Panc1 (cell line): Measurements from ENCODE around the gene ADAMTS10. TPM values are rescaled to one million over a fixed set of nuclear protein-coding genes. Genes with fewer than 3 reads are reported as not detected.
"Not testable (repeated sequence)": the region's sequence is repeated elsewhere in the genome, so short reads cannot be mapped to it uniquely, and the experiment has no call there.

Experiments
- ATAC-seq: fragments of 200-7000 bp; cut with Tn5 transposase; 2 replicates; pipeline ENCODE4 v1.9.1; 2020; ENCODE audit warnings: mild to moderate bottlenecking, moderate library complexity
- BruUV-seq: library from RNA; stranded (reverse); fragments of 400-500 nt; replicated peaks from 2 replicates; lab custom pipeline; 2021; lab: Mats Ljungman, UMichigan
- CTCF ChIA-PET: fragments of 300-600 bp; sonication (Branson Sonifier 250); formaldehyde crosslinking; loops from one replicate; lab custom pipeline; 2022; ENCODE audit warnings: antibody characterized with exemption; lab: Charles Lee
- POLR2A ChIA-PET: fragments of 300-600 bp; sonication (Branson Sonifier 250); formaldehyde crosslinking; loops from one replicate; lab custom pipeline; 2022; ENCODE audit warnings: antibody characterized with exemption; lab: Charles Lee
- DNase-seq: peaks from one replicate; pipeline ENCODE4 v3.0.0-alpha.2; 2010; ENCODE audit warnings: low read depth, low spot score
- H3K27ac ChIP-seq: 2 replicates; pipeline ENCODE4 v1.5.1; 2011; ENCODE audit warnings: mild to moderate bottlenecking, low read length, inconsistent platforms
- H3K27me3 ChIP-seq: fragments of 200-500 bp; sonication (Bioruptor generic); 2 replicates; pipeline ENCODE4 v1.6.0; 2014; ENCODE audit warnings: low read length, inconsistent platforms; ENCODE audit not compliant: control insufficient read depth, insufficient read depth
- H3K36me3 ChIP-seq: fragments of 200-500 bp; sonication (Bioruptor generic); 2 replicates; pipeline ENCODE4 v1.5.1; 2014; ENCODE audit warnings: inconsistent platforms, mild to moderate bottlenecking, low read length, moderate library complexity; ENCODE audit not compliant: control insufficient read depth, insufficient read depth
- H3K4me1 ChIP-seq: 2 replicates; pipeline ENCODE4 v1.5.1; 2011; ENCODE audit warnings: inconsistent platforms, mild to moderate bottlenecking, low read length, moderate library complexity; ENCODE audit not compliant: control insufficient read depth, insufficient read depth
- H3K4me3 ChIP-seq, 2 experiments: 2 replicates each; pipeline ENCODE4 v1.5.1; 2011 to 2012; ENCODE audit warnings: low read depth in 2 of 2, low read length in 2 of 2, mild to moderate bottlenecking in 2 of 2, inconsistent platforms in 1 of 2, moderate library complexity in 1 of 2
- H3K9me3 ChIP-seq: fragments of 200-500 bp; sonication (Bioruptor generic); 2 replicates; pipeline ENCODE4 v1.5.1; 2014; ENCODE audit warnings: low read depth, mild to moderate bottlenecking, inconsistent platforms, low read length, moderate library complexity; ENCODE audit not compliant: control insufficient read depth, insufficient read depth
- POLR2AphosphoS5 ChIP-seq: IDR thresholded peaks from 2 replicates; pipeline ENCODE4 v1.6.1; 2012; ENCODE audit warnings: mild to moderate bottlenecking, low read depth, low read length, moderate library complexity
- SIN3A ChIP-seq: IDR thresholded peaks from 2 replicates; pipeline ENCODE4 v1.6.1; 2012; ENCODE audit warnings: low read depth, mild to moderate bottlenecking, low read length, moderate library complexity, borderline replicate concordance; ENCODE audit not compliant: insufficient read depth
- TCF7L2 ChIP-seq: IDR thresholded peaks from 2 replicates; pipeline ENCODE4 v1.6.1; 2011; ENCODE audit warnings: mild to moderate bottlenecking, low read depth, low read length, inconsistent platforms
- in situ Hi-C: cut with HindIII; loops from 2 replicates; pipeline ENCODE4 v1.10.0; 2016; ENCODE audit warnings: low sequenced_read_pairs, low pct_unique_long_range_greater_than_20kb
- intact Hi-C: fragments of 100-400 bp; cut with micrococcal nuclease; formaldehyde crosslinking; loops from one replicate; pipeline ENCODE4 v1.10.0; 2022; ENCODE audit not compliant: unreplicated experiment
- total RNA-seq: library from RNA; stranded (reverse); gene quantifications from one replicate; pipeline ENCODE4 v1.2.1, GENCODE V29; 2021; ENCODE audit not compliant: unreplicated experiment
- TF ChIP-seq, protein P1 (sequence below): fragments of 450-650 bp; IDR thresholded peaks from 2 replicates; pipeline ENCODE4 v1.5.1; 2017; ENCODE audit warnings: mild to moderate bottlenecking
- TF ChIP-seq, protein P2 (sequence below), 2 experiments: IDR thresholded peaks; 2 replicates each; pipeline ENCODE4 v1.6.1; 2011 to 2012; ENCODE audit warnings: low read depth in 2 of 2, control low read depth in 1 of 2, low read length in 1 of 2, mild to moderate bottlenecking in 1 of 2, moderate library complexity in 1 of 2; ENCODE audit not compliant: insufficient read depth in 1 of 2

Gene ADAMTS10
- total RNA-seq, 1 experiment from 2014 or later, result 10.0 TPM

DNA sequence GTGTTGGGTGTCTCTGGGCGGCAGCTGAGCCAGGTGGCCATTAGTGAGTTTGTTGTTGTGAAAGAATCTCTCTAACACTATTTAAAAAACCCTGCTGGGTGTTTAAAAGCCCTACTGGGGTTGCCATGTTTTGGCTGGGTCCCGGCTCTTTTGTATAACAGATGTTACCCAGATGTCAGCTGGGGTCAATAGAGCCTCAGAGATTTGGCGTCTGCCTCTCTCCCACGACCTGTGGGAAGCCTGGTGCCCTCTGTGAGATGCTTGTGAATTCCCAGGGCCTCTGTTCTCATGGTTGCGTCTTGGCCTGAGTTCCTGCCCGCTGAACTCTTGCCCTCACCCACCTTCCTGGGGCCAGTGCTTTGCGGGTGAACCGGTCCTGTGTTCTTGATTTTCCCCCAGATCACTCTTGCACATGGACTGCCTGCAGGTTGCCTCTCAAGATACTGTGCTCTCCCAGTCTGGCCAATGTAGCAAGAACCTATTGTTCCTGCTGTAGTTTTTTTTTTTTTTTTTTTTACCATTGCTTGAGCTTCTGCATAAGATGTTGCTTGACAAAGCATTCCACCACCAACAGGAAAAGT, 29.4 kb upstream of the ADAMTS10 start:
- Histone ChIP-seq H3K27me3 (no peaks in the 10 kb centered on the region), H3K9me3 (no peaks in the 10 kb centered on the region), H3K4me3 (no peak overlapping the region), H3K27ac (no peak overlapping the region), H3K36me3 (no peaks in the 10 kb centered on the region), H3K4me1 (peaks cover 12% of the 10 kb centered on the region)
- ChIA-PET POLR2A (interaction anchor here (0.6 kb wide), 1 partner anchor 415 kb away, joined by 3 read pairs; no protein-coding TSS in a partner anchor), CTCF (interaction anchor here (0.6 kb wide), 1 partner anchor 23 kb away, joined by 3 read pairs; no protein-coding TSS in a partner anchor)
- TF ChIP-seq SIN3A (no peak), POLR2AphosphoS5 (no peak), TCF7L2 (no peak)
- TF ChIP-seq, protein P1, sequence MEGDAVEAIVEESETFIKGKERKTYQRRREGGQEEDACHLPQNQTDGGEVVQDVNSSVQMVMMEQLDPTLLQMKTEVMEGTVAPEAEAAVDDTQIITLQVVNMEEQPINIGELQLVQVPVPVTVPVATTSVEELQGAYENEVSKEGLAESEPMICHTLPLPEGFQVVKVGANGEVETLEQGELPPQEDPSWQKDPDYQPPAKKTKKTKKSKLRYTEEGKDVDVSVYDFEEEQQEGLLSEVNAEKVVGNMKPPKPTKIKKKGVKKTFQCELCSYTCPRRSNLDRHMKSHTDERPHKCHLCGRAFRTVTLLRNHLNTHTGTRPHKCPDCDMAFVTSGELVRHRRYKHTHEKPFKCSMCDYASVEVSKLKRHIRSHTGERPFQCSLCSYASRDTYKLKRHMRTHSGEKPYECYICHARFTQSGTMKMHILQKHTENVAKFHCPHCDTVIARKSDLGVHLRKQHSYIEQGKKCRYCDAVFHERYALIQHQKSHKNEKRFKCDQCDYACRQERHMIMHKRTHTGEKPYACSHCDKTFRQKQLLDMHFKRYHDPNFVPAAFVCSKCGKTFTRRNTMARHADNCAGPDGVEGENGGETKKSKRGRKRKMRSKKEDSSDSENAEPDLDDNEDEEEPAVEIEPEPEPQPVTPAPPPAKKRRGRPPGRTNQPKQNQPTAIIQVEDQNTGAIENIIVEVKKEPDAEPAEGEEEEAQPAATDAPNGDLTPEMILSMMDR, result no peak
- TF ChIP-seq, protein P2, sequence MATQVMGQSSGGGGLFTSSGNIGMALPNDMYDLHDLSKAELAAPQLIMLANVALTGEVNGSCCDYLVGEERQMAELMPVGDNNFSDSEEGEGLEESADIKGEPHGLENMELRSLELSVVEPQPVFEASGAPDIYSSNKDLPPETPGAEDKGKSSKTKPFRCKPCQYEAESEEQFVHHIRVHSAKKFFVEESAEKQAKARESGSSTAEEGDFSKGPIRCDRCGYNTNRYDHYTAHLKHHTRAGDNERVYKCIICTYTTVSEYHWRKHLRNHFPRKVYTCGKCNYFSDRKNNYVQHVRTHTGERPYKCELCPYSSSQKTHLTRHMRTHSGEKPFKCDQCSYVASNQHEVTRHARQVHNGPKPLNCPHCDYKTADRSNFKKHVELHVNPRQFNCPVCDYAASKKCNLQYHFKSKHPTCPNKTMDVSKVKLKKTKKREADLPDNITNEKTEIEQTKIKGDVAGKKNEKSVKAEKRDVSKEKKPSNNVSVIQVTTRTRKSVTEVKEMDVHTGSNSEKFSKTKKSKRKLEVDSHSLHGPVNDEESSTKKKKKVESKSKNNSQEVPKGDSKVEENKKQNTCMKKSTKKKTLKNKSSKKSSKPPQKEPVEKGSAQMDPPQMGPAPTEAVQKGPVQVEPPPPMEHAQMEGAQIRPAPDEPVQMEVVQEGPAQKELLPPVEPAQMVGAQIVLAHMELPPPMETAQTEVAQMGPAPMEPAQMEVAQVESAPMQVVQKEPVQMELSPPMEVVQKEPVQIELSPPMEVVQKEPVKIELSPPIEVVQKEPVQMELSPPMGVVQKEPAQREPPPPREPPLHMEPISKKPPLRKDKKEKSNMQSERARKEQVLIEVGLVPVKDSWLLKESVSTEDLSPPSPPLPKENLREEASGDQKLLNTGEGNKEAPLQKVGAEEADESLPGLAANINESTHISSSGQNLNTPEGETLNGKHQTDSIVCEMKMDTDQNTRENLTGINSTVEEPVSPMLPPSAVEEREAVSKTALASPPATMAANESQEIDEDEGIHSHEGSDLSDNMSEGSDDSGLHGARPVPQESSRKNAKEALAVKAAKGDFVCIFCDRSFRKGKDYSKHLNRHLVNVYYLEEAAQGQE (IDR thresholded peaks at IDR 0.05; ENCODE audit: insufficient read depth in 1 of 2, low read depth in 2 of 2, low read length in 1 of 2), result no peak
- DNase-seq (no peak), ATAC-seq (no peak)
- BruUV-seq, result no TSS peak
- intact Hi-C loops (no loop called here), in situ Hi-C loops (no loop called here)

DNA sequence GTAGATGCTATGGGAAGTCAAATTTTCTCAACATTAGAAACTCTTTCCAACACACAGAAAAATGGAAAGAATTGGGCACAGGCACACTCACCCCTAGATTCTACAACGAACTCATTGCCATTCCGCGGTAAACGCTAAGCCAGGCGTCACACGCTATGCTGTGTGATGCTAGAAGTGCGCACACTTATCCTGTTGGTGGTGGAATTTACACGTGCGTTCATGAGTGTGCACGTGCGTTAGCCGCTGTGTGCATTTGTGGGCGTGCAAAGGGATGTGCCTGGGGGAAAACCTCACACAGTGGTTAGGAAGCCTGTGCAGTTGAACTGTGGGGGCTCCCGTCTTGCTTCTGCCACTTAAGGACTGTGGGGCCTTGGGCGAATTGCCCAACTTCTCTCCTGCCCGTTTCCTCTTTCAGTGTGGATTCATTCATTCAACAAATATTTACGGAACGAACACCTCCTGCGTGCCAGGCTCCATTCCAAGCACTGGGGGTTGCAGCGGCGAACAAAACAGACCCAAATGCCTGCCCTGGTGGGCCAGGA, 27.6 kb upstream of the ADAMTS10 start:
- no peak for TF ChIP-seq SIN3A
- TF ChIP-seq, protein P1, result no peak
- no peak for TF ChIP-seq POLR2AphosphoS5
- TF ChIP-seq, protein P2 (IDR thresholded peaks at IDR 0.05; ENCODE audit: insufficient read depth in 1 of 2, low read depth in 2 of 2, low read length in 1 of 2), result no peak
- TF ChIP-seq TCF7L2, result no peak
- intact Hi-C loops, result no loop called here
- ATAC-seq (peak; percentile 84), DNase-seq (peak; percentile 41)
- ChIA-PET POLR2A (no interaction called here), CTCF (interaction anchor here (0.6 kb wide), 1 partner anchor 393 kb away, joined by 7 read pairs; no protein-coding TSS in a partner anchor)
- Histone ChIP-seq H3K27me3 (no peaks in the 10 kb centered on the region), H3K4me1 (peaks cover 12% of the 10 kb centered on the region), H3K36me3 (no peaks in the 10 kb centered on the region), H3K27ac (peak overlapping the region; percentile 29; the same call in 1 of the 2 replicates), H3K9me3 (no peaks in the 10 kb centered on the region), H3K4me3 (peak overlapping the region in 1 of 2 experiments; percentile 29; a peak in 2 of 4 replicates)
- in situ Hi-C loops, result no loop called here
- BruUV-seq, result no TSS peak

DNA sequence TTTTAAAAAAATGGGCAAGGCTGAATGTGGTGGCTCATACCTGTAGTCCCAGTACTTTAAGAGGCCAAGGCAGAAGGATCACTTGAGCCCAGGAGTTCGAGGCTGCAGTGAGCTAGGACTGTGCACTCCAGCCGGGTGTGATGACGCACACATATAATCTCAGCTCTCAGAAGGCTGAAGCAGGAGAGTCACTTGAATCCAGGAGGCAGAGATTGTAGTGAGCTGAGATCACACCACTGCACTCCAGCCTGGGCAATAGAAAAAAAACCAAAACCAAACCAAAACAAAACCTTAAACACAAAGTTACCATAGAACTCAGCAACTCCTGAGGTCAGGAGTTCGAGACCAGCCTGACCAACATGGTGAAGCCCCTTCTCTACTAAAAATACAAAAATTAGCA, 26.6 kb upstream of the ADAMTS10 start:
- H3K27ac ChIP-seq, ATAC-seq, H3K27me3 ChIP-seq, in situ Hi-C loops, H3K4me3 ChIP-seq, BruUV-seq, DNase-seq, intact Hi-C loops, H3K36me3 ChIP-seq, H3K9me3 ChIP-seq: not testable (repeated sequence)
- CTCF ChIA-PET, result interaction anchor here (0.6 kb wide), 1 partner anchor 187 kb away, joined by 5 read pairs; no protein-coding TSS in a partner anchor
- POLR2A ChIA-PET, result interaction anchor here (0.5 to 0.6 kb wide), 3 partner anchors 14 to 477 kb away, joined by 3 to 6 read pairs (median 3); no protein-coding TSS in a partner anchor
- H3K4me1 ChIP-seq, result peaks cover 12% of the 10 kb centered on the region
